Right cardiac atrium (tissue), 5 donors: ENCODE results near the gene CMSS1. TPM values are rescaled to one million over a fixed set of nuclear protein-coding genes. Genes with fewer than 3 reads are reported as not detected.
A peak's percentile ranks its signal among the peaks of the same experiment; 100 is the strongest.

ENCODE experiments used
- ATAC-seq, 2 donors: fragments of 200-7000 bp; cut with Tn5 transposase; one replicate each; pipeline versions ENCODE4 v1.8.0 to v1.9.1; 2020; ENCODE audit warnings: moderate library complexity in 2 of 2, mild to moderate bottlenecking in 1 of 2
- DNase-seq, 3 donors: peaks; one replicate each; pipeline ENCODE4 v3.0.0-alpha.2; 2020
- H3K27ac ChIP-seq: one replicate; pipeline ENCODE4 v1.5.1; 2013; ENCODE audit warnings: mild to moderate bottlenecking, low read length, control low read depth, moderate library complexity
- H3K27me3 ChIP-seq: one replicate; pipeline ENCODE4 v1.6.1; 2013; ENCODE audit not compliant: control insufficient read depth, insufficient read depth
- H3K4me1 ChIP-seq: one replicate; pipeline ENCODE4 v1.6.1; 2013; ENCODE audit warnings: low read length; ENCODE audit not compliant: control insufficient read depth, insufficient read depth
- H3K4me3 ChIP-seq: one replicate; pipeline ENCODE4 v1.5.1; 2013; ENCODE audit warnings: low read length, control low read depth
- H3K9me3 ChIP-seq: one replicate; pipeline ENCODE4 v1.6.1; 2013; ENCODE audit warnings: low read length; ENCODE audit not compliant: control insufficient read depth
- WGBS: extraction: QIAGEN DNeasy Blood & Tissue Kit; methylation state at CpG from one replicate; pipeline ENCODE4 v1.1.7; 2013; 5-methylcytosine and 5-hydroxymethylcytosine counted together
- intact Hi-C, 4 donors: fragments of 100-400 bp; cut with DNase I; formaldehyde crosslinking; loops; one replicate each; pipeline versions ENCODE4 v1.11.0 to v1.14.0; 2022 to 2023
- polyA plus RNA-seq: library from polyadenylated mRNA; stranded (reverse); fragments of 200-250 nt; gene quantifications from one replicate; pipeline ENCODE4 v1.2.3, GENCODE V29; 2013
- total RNA-seq, 4 donors: library from RNA; stranded (reverse); fragmentation: NEBNext Ultra II Directional; extraction: Animal tissue kit (Norgen Biotek cat#: 25700); gene quantifications; one replicate each; pipeline ENCODE4 v1.2.1, GENCODE V29; 2021
- donor health status: healthy with polysubstance abuse.
- donor health status: DM: no; HTN: yes; CAD: no.
- donor health status: DM: no; HTN: no; CAD: no.
- donor health status: DM: no; HTN: yes; CAD: no; lungs with severe emphysema.
- donor health status: DM: yes; HTN: yes; CAD: no.

CMSS1 gene
- total and polyA plus RNA-seq, 5 donors = 18.9 to 33.8 (median 26.6) TPM

- ATAC-seq (no peak), DNase-seq (no peak)
- intact Hi-C loops = loop anchor here in 3 of 4 donors (10.0 kb wide), 3 partner anchors 50 to 170 kb away; no protein-coding TSS in a partner anchor
- Histone ChIP-seq H3K27ac (no peak overlapping the region), H3K27me3 (no peaks in the 10 kb centered on the region), H3K4me1 (peaks cover 6% of the 10 kb centered on the region), H3K4me3 (peak overlapping the region; percentile 82), H3K9me3 (no peaks in the 10 kb centered on the region)
- WGBS = 44% methylated on average over 3 of the region's 3 CpGs
These were observed 56.8 kb downstream of the CMSS1 start for GRCh38 chr3:99874237-99875002.

DNA sequence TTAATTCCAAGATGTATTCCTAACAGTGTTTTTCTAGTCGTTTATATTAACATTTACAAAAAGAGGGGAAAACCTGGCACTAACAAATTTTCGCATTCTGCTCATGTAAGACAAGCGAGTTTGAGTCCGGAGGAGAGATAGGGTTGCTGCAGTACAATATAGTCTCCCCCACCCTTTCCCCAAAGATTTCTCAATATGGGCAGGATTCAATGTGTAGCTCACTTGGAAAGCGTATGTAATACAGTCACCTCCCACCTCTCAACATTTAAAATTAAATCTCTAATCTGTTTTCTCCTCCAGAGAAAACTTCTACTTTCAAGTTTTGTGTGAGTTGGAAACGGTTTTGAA is 57.9 kb downstream of the CMSS1 start:
- intact Hi-C loops = loop anchor here in 3 of 4 donors (10.0 kb wide), 3 partner anchors 49 to 169 kb away; no protein-coding TSS in a partner anchor
- Histone ChIP-seq H3K9me3 (no peaks in the 10 kb centered on the region), H3K4me3 (peak overlapping the region; percentile 99), H3K4me1 (peaks cover 3% of the 10 kb centered on the region), H3K27me3 (no peaks in the 10 kb centered on the region), H3K27ac (peak overlapping the region; percentile 99)
- 4% methylated on average over 6 of the region's 6 CpGs for WGBS
- DNase-seq (no peak), ATAC-seq (peak; percentile 67 to 69)

DNA sequence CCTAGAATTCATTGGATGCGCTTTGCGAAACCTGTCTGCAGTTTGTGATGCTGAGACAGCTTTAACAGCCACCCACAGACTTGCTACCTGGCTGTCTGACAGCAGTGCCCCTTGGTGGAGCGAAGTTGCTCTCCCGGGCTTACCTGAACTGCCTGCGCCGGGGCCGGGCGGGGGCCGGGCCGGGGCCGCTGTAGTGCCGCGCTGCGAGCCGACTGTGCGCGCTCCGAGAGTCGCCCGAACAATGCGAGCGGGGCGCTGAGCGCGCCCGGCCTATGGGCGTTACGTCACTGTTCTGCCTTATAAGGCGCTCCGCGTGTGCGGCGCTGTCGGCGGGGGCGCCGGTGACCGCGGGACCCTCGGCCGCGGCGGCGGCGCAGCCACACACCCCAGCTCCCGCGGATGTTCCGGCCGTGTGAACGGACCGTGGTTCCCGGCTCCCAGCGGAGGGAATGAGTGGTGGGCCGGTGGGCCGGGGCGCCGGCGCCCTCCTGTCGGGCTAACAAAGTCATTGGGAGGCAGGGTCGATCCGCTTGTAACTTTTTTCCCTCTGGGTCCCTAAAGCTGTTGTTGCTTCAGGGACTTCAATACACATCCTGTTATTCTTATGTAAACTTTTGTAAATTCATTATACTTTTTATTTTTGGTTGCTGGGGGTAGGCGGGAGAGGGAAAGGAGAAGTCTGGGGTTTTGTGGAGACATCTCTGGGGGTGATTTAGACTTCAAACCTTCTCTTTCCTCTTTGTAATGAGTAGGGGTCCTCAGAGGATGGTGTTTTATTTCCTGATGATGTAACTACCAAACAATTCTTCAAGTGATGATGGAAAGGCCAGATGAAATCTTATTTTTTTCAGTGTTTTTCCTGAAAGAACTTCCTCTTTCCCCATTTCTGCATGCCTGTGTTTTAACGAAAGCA is 58.5 kb downstream of the CMSS1 start:
- H3K9me3 ChIP-seq = no peaks in the 10 kb centered on the region
- peak; percentile 98 for ATAC-seq
- peaks cover 3% of the 10 kb centered on the region for H3K4me1 ChIP-seq
- 2% methylated on average over 63 of the region's 63 CpGs for WGBS
- peak overlapping the region; percentile 99 for H3K4me3 ChIP-seq
- intact Hi-C loops = loop anchor here in 3 of 4 donors (10.0 kb wide), 3 partner anchors 49 to 169 kb away; no protein-coding TSS in a partner anchor
- H3K27ac ChIP-seq = peak overlapping the region; percentile 99
- H3K27me3 ChIP-seq = no peaks in the 10 kb centered on the region
- peak; percentile 86 to 94 (median 93) for DNase-seq

GRCh38 chr3:99877031-99877579 is 59.4 kb downstream of the CMSS1 start:
- intact Hi-C loops = loop anchor here in 3 of 4 donors (10.0 kb wide), 3 partner anchors 48 to 168 kb away; no protein-coding TSS in a partner anchor
- no peaks in the 10 kb centered on the region for H3K27me3 ChIP-seq
- no peaks in the 10 kb centered on the region for H3K9me3 ChIP-seq
- ATAC-seq = no peak
- no peak for DNase-seq
- peak overlapping the region; percentile 20 for H3K4me3 ChIP-seq
- WGBS = 54% methylated on average over 4 of the region's 4 CpGs
- no peak overlapping the region for H3K27ac ChIP-seq
- peaks cover 3% of the 10 kb centered on the region for H3K4me1 ChIP-seq

DNA sequence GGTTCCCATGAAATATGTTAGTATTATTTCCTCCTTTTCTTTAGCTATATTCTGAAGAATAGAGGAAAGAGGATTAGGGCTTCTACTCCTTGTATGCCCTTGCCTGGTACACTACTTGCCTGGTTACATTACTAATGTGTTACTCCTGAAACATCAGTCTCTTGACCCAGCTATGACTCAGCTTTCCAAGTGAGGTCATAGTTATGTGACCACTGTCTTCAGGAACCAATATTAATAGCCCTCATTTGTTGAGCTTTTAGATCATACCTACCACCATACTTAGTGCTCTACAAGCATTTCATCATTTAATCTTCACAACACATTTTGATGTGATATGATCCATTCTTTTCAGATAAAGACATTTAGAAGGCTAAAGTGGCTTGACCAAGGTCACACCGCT is 60.3 kb downstream of the CMSS1 start:
- 96% methylated on average over 1 of the region's 1 CpG for WGBS
- Histone ChIP-seq H3K27me3 (no peaks in the 10 kb centered on the region), H3K27ac (no peak overlapping the region), H3K4me3 (no peak overlapping the region), H3K4me1 (peaks cover 3% of the 10 kb centered on the region), H3K9me3 (no peaks in the 10 kb centered on the region)
- intact Hi-C loops = loop anchor here in 3 of 4 donors (10.0 kb wide), 3 partner anchors 47 to 167 kb away; no protein-coding TSS in a partner anchor
- ATAC-seq = peak in 1 of 2 donors; percentile 28
- no peak for DNase-seq

- intact Hi-C loops = loop anchor here in 3 of 4 donors (10.0 kb wide), 3 partner anchors 46 to 166 kb away; no protein-coding TSS in a partner anchor
- Histone ChIP-seq H3K4me1 (peaks cover 5% of the 10 kb centered on the region), H3K4me3 (no peak overlapping the region), H3K9me3 (no peaks in the 10 kb centered on the region), H3K27me3 (no peaks in the 10 kb centered on the region), H3K27ac (no peak overlapping the region)
- ATAC-seq (no peak), DNase-seq (no peak)
- WGBS = 95% methylated on average over 2 of the region's 2 CpGs
These were observed 61.6 kb downstream of the CMSS1 start for GRCh38 chr3:99879275-99879674.

DNA sequence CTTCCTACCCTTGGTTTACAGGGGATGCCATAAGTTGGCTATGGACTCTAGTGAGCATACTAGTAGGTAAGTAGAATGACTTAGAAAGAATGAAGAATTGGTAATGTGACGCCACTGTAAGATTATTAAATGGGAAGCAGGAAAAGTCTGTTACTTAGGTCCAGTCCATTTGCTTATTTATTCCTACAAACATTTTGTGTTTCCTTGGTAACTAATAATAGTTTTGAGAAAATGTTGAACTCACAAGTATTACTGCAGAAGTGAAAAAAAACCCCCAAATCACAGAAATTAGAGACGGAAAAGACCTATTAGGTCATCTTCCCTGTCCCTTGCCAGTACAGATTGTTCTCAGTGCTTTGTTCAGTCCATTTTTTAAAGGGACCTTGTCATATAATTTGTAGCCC is 63.5 kb downstream of the CMSS1 start:
- intact Hi-C loops = no loop called here
- Histone ChIP-seq H3K4me3 (no peak overlapping the region), H3K27ac (peak overlapping the region; percentile 98), H3K9me3 (no peaks in the 10 kb centered on the region), H3K27me3 (no peaks in the 10 kb centered on the region), H3K4me1 (peaks cover 5% of the 10 kb centered on the region)
- 30% methylated on average over 2 of the region's 2 CpGs for WGBS
- ATAC-seq (peak; percentile 73 to 74), DNase-seq (no peak)

DNA sequence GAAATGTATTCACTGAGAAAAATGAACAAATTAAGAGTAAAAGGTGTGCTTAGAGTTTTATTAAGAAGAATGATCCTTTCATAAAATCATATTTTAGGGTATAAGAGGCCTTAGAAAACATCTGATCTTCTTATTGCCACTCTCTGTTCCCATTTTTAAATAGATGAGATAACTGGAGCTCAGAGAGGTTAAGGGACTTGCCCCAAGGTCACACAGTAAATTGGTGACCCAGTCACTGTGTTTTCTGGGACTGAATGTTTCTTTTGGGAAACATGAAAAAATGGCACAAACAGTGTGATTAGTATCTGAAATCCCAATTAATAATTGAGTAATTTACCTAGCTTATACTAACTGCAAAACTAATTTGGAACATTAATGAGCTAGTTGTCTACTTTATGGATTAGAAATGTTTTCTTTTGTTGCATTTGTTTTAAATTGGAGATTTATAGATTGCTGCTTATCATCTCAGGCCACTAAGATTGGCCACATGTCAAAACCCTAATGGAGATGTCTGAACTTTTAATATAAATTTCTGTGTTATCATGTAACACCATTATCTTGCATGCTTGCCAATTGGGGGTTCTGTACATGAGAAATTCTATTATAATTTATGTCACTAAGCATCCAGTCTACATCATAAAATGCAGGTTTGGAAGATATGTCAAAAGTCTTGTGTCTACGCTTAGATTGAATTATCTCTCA is 64.9 kb downstream of the CMSS1 start:
- 74% methylated on average over 1 of the region's 1 CpG for WGBS
- intact Hi-C loops = no loop called here
- Histone ChIP-seq H3K27me3 (no peaks in the 10 kb centered on the region), H3K4me3 (no peak overlapping the region), H3K9me3 (no peaks in the 10 kb centered on the region), H3K4me1 (peaks cover 5% of the 10 kb centered on the region), H3K27ac (no peak overlapping the region)
- ATAC-seq (no peak), DNase-seq (no peak)

- Histone ChIP-seq H3K4me3 (no peak overlapping the region), H3K27ac (no peak overlapping the region), H3K9me3 (no peaks in the 10 kb centered on the region), H3K27me3 (no peaks in the 10 kb centered on the region), H3K4me1 (peaks cover 5% of the 10 kb centered on the region)
- ATAC-seq = peak in 1 of 2 donors; percentile 45
- DNase-seq = no peak
- 53% methylated on average over 2 of the region's 2 CpGs for WGBS
- intact Hi-C loops = no loop called here
These were observed 65.4 kb downstream of the CMSS1 start for GRCh38 chr3:99883138-99883461.

DNA sequence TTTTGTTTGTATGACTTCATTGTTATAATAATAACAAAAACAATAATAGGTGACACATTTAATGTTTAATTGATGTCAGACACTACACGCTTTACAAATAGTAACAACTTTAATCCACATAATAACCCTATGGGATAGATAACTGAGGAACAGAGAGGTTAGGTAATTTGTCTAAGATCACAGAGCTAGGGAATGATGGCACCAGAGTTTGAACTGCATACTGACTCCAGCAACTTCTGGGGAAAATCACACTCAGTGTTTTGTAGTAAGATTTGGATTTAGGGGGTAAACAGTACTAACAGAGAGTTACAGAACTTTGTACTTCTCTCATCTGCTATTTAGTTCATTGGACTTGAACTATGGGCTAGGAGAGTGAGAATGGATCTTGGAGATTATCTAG is 66.0 kb downstream of the CMSS1 start:
- intact Hi-C loops = no loop called here
- Histone ChIP-seq H3K27me3 (no peaks in the 10 kb centered on the region), H3K4me1 (peaks cover 5% of the 10 kb centered on the region), H3K9me3 (no peaks in the 10 kb centered on the region), H3K4me3 (no peak overlapping the region), H3K27ac (no peak overlapping the region)
- no peak for DNase-seq
- no peak for ATAC-seq
- 98% methylated on average over 1 of the region's 1 CpG for WGBS
